Calu3 (cell line): Measurements from ENCODE around the gene TRMT112. TPM values are rescaled to one million over a fixed set of nuclear protein-coding genes. Genes with fewer than 3 reads are reported as not detected.

Experiments
- BruUV-seq: library from RNA; stranded (reverse); fragments of 400-500 nt; replicated peaks from 2 replicates; lab custom pipeline; 2021; lab: Mats Ljungman, UMichigan
- CTCF ChIA-PET: fragments of 300-600 bp; sonication (Branson Sonifier 250); formaldehyde crosslinking; loops from one replicate; lab custom pipeline; 2022; ENCODE audit warnings: antibody characterized with exemption; lab: Charles Lee
- DNase-seq: peaks from one replicate; pipeline ENCODE4 v3.0.0; 2022
- H3K27ac Mint-ChIP-seq: one replicate; pipeline ENCODE4 v1.8.0; 2022; ENCODE audit warnings: mixed read lengths; ENCODE audit not compliant: unreplicated experiment
- H3K27me3 Mint-ChIP-seq: one replicate; pipeline ENCODE4 v1.8.0; 2022; ENCODE audit warnings: mixed read lengths; ENCODE audit not compliant: unreplicated experiment
- H3K36me3 Mint-ChIP-seq: one replicate; pipeline ENCODE4 v1.8.0; 2022; ENCODE audit warnings: mild to moderate bottlenecking, moderate library complexity, mixed read lengths; ENCODE audit not compliant: insufficient read depth, unreplicated experiment
- H3K4me1 Mint-ChIP-seq: one replicate; pipeline ENCODE4 v1.8.0; 2022; ENCODE audit warnings: mild to moderate bottlenecking, low read depth, mixed read lengths; ENCODE audit not compliant: unreplicated experiment
- H3K4me3 Mint-ChIP-seq: one replicate; pipeline ENCODE4 v1.8.0; 2022; ENCODE audit warnings: mild to moderate bottlenecking, low read depth, moderate library complexity, mixed read lengths; ENCODE audit not compliant: unreplicated experiment
- H3K9me3 Mint-ChIP-seq: one replicate; pipeline ENCODE4 v1.8.0; 2022; ENCODE audit warnings: low read depth, mixed read lengths; ENCODE audit not compliant: unreplicated experiment
- CTCF ChIP-seq: fragments of 200-600 bp; IDR thresholded peaks from one replicate; pipeline ENCODE4 v1.8.0; 2022; ENCODE audit warnings: antibody characterized with exemption; ENCODE audit not compliant: unreplicated experiment
- intact Hi-C: fragments of 100-400 bp; cut with micrococcal nuclease; formaldehyde crosslinking; loops from one replicate; pipeline ENCODE4 v1.10.0; 2022; ENCODE audit not compliant: unreplicated experiment
- total RNA-seq: library from RNA; stranded (reverse); gene quantifications from 2 replicates; pipeline ENCODE4 v1.2.3, GENCODE V29; 2022

Gene TRMT112
- total RNA-seq, 1 experiment from 2014 or later, result 197 TPM

GRCh38 chr11:64352995-64353714 is 35.8 kb upstream of the TRMT112 start:
- TF ChIP-seq CTCF, result no peak
- no peak overlapping the region for H3K4me3 Mint-ChIP-seq
- H3K27ac Mint-ChIP-seq, result no peak overlapping the region
- CTCF ChIA-PET, result interaction anchor here (0.6 to 4.6 kb wide), 4 partner anchors 10 to 1308 kb away, joined by 3 to 168 read pairs (median 12); partner anchors contain the start of genes PRDX5 and TRMT112
- intact Hi-C loops, result no loop called here
- no peaks in the 10 kb centered on the region for H3K27me3 Mint-ChIP-seq
- no peak for DNase-seq
- H3K4me1 Mint-ChIP-seq, result peaks cover 14% of the 10 kb centered on the region
- no TSS peak for BruUV-seq
- peaks cover 6% of the 10 kb centered on the region for H3K36me3 Mint-ChIP-seq
- no peaks in the 10 kb centered on the region for H3K9me3 Mint-ChIP-seq

- no peak for TF ChIP-seq CTCF
- no TSS peak for BruUV-seq
- Mint-ChIP-seq H3K27ac (no peak overlapping the region), H3K36me3 (no peaks in the 10 kb centered on the region), H3K4me1 (peaks cover 13% of the 10 kb centered on the region), H3K9me3 (no peaks in the 10 kb centered on the region), H3K4me3 (no peak overlapping the region), H3K27me3 (no peaks in the 10 kb centered on the region)
- DNase-seq, result no peak
- intact Hi-C loops, result no loop called here
- CTCF ChIA-PET, result interaction anchor here (0.6 to 4.6 kb wide), 3 partner anchors 10 to 1307 kb away, joined by 3 to 168 read pairs (median 3); partner anchors contain the start of genes PRDX5 and TRMT112
Observed at GRCh38 chr11:64352099-64352994, 35.0 kb upstream of the TRMT112 start.

GRCh38 chr11:64351136-64351631 is 33.8 kb upstream of the TRMT112 start:
- Mint-ChIP-seq H3K27me3 (no peaks in the 10 kb centered on the region), H3K4me3 (no peak overlapping the region), H3K9me3 (no peaks in the 10 kb centered on the region), H3K27ac (no peak overlapping the region), H3K4me1 (peaks cover 9% of the 10 kb centered on the region), H3K36me3 (no peaks in the 10 kb centered on the region)
- intact Hi-C loops, result no loop called here
- BruUV-seq, result no TSS peak
- CTCF ChIA-PET, result interaction anchor here (4.6 kb wide), 1 partner anchor 34 kb away, joined by 168 read pairs; the partner anchor contains the start of genes PRDX5 and TRMT112
- no peak for TF ChIP-seq CTCF
- no peak for DNase-seq

GRCh38 chr11:64349404-64349803 is 32.0 kb upstream of the TRMT112 start:
- no peaks in the 10 kb centered on the region for H3K36me3 Mint-ChIP-seq
- no peaks in the 10 kb centered on the region for H3K9me3 Mint-ChIP-seq
- no peak for TF ChIP-seq CTCF
- no peak for DNase-seq
- intact Hi-C loops, result no loop called here
- CTCF ChIA-PET, result interaction anchor here (0.6 to 1.5 kb wide), 2 partner anchors 8 to 26 kb away, joined by 3 to 5 read pairs; no protein-coding TSS in a partner anchor
- H3K27ac Mint-ChIP-seq, result no peak overlapping the region
- no TSS peak for BruUV-seq
- H3K4me1 Mint-ChIP-seq, result peaks cover 9% of the 10 kb centered on the region
- no peaks in the 10 kb centered on the region for H3K27me3 Mint-ChIP-seq
- no peak overlapping the region for H3K4me3 Mint-ChIP-seq
